NCI-H774 (cell line): Measurements from ENCODE around the gene SKIDA1.

ENCODE experiments used
- DNase-seq: peaks from one replicate; lab custom pipeline; 2025; lab: John Stamatoyannopoulos, UW

The SKIDA1 gene

DNA sequence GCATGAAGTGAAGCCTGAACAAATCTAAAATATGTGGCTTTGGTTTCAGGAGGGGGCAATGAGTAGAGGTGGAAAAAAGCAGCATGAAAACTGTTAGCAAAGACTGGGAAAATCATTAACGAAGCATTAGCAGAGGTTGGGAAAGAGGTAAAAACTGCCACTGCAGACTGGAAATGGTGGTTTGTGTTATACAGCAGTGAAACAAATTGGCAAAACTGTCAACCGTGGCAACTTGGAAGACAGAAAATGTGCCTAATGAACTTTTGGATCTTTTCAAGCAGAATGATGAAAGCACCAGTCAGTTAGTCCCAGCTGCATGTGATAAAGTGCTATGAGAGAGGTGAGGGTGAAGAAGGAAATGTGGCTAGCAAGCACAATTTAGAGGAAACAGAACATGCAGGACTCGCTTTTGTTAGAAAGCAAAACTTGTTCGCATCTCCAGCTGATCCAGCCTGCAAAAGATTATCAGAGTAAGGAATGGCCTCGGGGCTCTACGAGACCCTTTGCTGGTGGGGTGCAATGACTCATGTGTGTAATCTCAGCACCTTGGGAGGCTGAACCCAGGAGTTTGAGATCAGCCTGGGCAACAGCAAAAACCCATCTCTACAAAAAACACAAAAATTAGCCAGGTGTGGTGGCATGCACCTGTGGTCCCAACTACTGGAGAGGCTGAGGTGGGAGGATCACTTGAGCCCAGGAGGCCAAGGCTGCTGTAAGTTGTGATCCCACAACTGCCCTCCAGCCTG lies 45.7 kb downstream of the SKIDA1 start:
- DNase-seq: no peak

DNA sequence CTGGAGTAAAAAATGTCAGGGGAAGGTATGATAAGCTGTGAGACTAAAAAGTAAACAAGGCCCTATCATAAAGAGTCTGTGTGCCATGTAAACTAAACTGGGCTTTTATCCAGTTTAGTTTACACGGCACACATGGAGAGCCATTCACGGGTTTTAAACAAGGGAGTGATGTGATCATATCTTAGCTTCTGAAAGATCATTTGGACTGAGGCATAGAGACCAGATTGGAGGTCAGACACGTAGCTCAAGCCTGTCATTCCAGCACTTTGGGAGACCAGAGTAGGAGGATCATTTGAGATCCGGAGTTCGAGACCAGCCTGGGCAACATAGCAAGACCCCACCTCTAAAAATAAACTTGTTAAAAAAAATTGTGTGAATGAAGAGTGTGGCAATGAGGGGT lies 50.1 kb downstream of the SKIDA1 start:
- no peak for DNase-seq

DNA sequence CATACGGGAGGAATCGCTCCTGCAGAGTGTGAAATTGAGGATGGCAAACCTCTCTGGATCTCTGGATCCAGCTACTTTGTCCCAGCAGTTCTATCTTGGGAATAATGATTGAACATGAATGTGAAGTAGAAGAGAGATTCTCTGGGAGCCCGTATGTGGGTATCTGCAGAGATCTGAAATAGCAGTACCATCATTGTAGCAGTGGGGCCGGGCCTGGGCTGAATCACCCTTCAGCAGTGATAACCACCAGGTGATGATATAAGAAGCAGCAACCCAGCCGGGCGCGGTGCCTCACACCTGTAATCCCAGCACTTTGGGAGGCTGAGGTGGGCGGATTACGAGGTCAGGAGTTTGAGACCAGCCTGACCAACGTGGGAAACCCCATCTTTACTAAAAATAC lies 51.9 kb downstream of the SKIDA1 start:
- no peak for DNase-seq

DNA sequence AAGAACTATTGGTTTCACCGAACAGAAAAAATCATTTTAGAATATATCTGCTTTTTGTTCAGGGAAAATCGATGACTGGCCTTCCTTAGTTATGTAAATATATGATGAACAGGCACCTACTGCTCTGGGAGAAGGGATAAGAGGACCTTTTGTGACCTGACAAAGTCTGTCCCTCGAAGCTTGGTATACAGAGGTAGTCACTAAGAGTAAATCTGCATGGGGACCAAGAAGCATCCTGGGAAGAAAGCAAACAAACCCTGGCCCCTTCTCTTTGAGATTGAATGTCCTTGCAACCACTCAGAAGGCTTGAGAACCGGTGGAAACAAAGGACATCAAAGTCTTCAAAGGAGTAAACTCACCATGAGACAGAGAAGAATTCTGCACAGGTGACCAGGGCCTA lies 52.3 kb downstream of the SKIDA1 start:
- no peak for DNase-seq

DNA sequence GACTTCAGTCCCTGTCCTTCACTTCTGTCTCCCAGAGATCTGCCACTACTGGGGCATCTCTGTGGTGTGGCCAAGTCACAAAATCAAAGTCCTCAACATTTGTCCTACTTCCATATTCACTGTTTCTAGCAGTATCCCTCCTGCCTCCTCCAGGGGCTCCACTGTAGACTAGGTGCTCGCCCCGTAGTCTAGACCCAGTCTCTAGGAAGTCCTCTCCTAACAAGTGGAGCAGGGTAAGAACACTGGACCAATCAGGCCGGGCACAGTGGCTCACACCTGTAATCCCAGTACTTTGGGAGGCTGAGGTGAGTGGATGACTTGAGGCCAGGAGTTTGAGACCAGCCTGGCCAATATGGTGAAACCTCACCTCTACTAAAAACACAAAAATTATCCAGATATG lies 57.4 kb downstream of the SKIDA1 start:
- DNase-seq: no peak

DNA sequence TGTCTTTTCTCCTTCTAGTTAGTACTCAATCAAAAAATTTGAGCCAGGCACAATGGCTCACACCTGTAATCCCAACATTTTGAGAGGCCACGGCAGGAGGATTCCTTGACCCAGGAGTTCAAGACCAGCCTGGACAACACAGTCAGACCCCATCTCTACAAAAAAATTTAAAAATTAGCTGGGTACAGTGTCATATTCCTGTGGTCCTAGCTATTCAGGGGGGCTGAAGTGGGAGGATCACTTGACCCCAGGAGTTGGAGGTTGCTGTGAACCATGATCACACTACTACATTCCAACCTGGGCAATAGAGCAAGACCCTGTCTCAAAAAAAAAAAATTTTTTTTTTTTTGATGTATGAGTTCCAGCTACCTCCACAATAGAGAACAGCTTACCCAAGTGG lies 57.8 kb downstream of the SKIDA1 start:
- no peak for DNase-seq

DNA sequence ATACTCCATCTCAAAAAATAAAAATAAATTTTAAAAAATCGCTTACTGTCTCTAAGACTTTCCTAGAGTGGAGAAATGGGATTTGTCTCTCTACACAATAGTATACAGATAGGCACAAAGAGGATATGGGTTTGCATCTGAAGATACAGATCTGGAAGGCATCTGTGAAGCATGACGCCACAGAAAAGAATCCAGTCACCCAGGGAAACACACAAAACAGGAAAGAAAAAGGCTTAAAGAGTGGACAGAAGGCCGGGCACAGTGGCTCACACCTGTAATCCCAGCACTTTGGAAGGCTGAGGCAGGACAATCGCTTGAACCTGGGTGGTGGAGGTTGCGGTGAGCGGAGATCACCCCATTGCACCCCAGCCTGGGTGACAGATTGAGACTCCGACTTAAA lies 61.3 kb downstream of the SKIDA1 start:
- no peak for DNase-seq
